B cell (primary cell): ENCODE measurements around the gene RPS21. TPM values are rescaled to one million over a fixed set of nuclear protein-coding genes. Genes with fewer than 3 reads are reported as not detected.

Experiments
- ATAC-seq: fragments of 200-7000 bp; cut with Tn5 transposase; one replicate; pipeline ENCODE4 v1.10.0; 2021; ENCODE audit warnings: low read depth, mild to moderate bottlenecking, moderate number of reproducible peaks, moderate library complexity
- CTCF ChIA-PET: fragments of 350-600 bp; sonication (Branson Sonifier 250); formaldehyde crosslinking; loops from one replicate; lab custom pipeline; 2021; ENCODE audit warnings: antibody characterized with exemption, inconsistent platforms; lab: Charles Lee
- POLR2A ChIA-PET: fragments of 350-600 bp; sonication (Branson Sonifier 250); formaldehyde crosslinking; loops from one replicate; lab custom pipeline; 2021; ENCODE audit warnings: antibody characterized with exemption; lab: Charles Lee
- DNase-seq: peaks from one replicate; pipeline ENCODE4 v3.0.0; 2013
- H2AFZ ChIP-seq: 2 replicates; pipeline ENCODE4 v1.6.1; 2012; ENCODE audit warnings: mild to moderate bottlenecking, low read depth, low read length; ENCODE audit not compliant: insufficient read depth, poor library complexity, severe bottlenecking
- H3K27ac ChIP-seq, 2 donors: 1 replicate in 1 of 2; 2 replicates in 1 of 2; pipeline ENCODE4 v1.5.1; 2012 to 2013; ENCODE audit warnings: low read length in 2 of 2, mild to moderate bottlenecking in 2 of 2, moderate library complexity in 1 of 2
- H3K27me3 ChIP-seq, 4 experiments: fragments of 200-600 bp in 1 of 4; sonication (generic) in 1 of 4; replicated peaks in 1 of 4; 1 replicate in 2 of 4; 2 replicates in 2 of 4; pipeline versions ENCODE4 v1.6.1 to v1.7.0; 2013 to 2016; ENCODE audit warnings: low read length in 3 of 4, mild to moderate bottlenecking in 2 of 4, mixed read lengths in 1 of 4, moderate library complexity in 1 of 4; ENCODE audit not compliant: insufficient read depth in 4 of 4, control insufficient read depth in 3 of 4; ENCODE audit errors: control extremely low read depth in 1 of 4
- H3K36me3 ChIP-seq, 2 experiments: replicated peaks in 1 of 2; 1 replicate in 1 of 2; 2 replicates in 1 of 2; pipeline versions ENCODE4 v1.6.1 to v1.7.1; 2013; ENCODE audit warnings: low read length in 1 of 2; ENCODE audit not compliant: insufficient read depth in 2 of 2, control insufficient read depth in 1 of 2; ENCODE audit errors: control extremely low read depth in 1 of 2, extremely low read depth in 1 of 2
- H3K4me1 ChIP-seq, 2 donors: fragments of 200-600 bp in 1 of 2; sonication (generic) in 1 of 2; 1 replicate in 1 of 2; 2 replicates in 1 of 2; pipeline versions ENCODE4 v1.5.1 to v1.6.1; 2013 to 2017; ENCODE audit warnings: low read length in 2 of 2; ENCODE audit not compliant: control insufficient read depth in 2 of 2, insufficient read depth in 2 of 2
- H3K4me2 ChIP-seq: replicated peaks from 2 replicates; pipeline ENCODE3; 2012; ENCODE audit warnings: mild to moderate bottlenecking, low read depth, low read length; ENCODE audit not compliant: poor library complexity, severe bottlenecking
- H3K4me3 ChIP-seq, 5 experiments: fragments of 200-600 bp in 1 of 5; sonication (generic) in 1 of 5; 1 replicate in 3 of 5; 2 replicates in 2 of 5; pipeline versions ENCODE4 v1.5.1 to v1.7.0; 2011 to 2016; ENCODE audit warnings: low read length in 4 of 5, mild to moderate bottlenecking in 4 of 5, low read depth in 2 of 5, control low read depth in 1 of 5, moderate library complexity in 1 of 5; ENCODE audit not compliant: insufficient read depth in 1 of 5; ENCODE audit errors: control extremely low read depth in 1 of 5, extremely low read depth in 1 of 5
- H3K79me2 ChIP-seq: fragments of 200-600 bp; sonication (generic); one replicate; pipeline ENCODE4 v1.6.0; 2016; ENCODE audit warnings: low read length; ENCODE audit not compliant: control insufficient read depth, insufficient read depth
- H3K9ac ChIP-seq: fragments of 200-600 bp; sonication (generic); 2 replicates; pipeline ENCODE4 v1.6.1; 2017; ENCODE audit warnings: mild to moderate bottlenecking, low read length, moderate library complexity
- H3K9me3 ChIP-seq, 3 donors: one replicate each; pipeline versions ENCODE4 v1.6.1 to v1.7.1; 2013; ENCODE audit warnings: low read length in 2 of 3; ENCODE audit not compliant: control insufficient read depth in 2 of 3, insufficient read depth in 1 of 3; ENCODE audit errors: control extremely low read depth in 1 of 3
- H4K20me1 ChIP-seq: 2 replicates; pipeline ENCODE4 v1.6.0; 2012; ENCODE audit warnings: mild to moderate bottlenecking, low read length; ENCODE audit not compliant: insufficient read depth, control insufficient read depth, poor library complexity, severe bottlenecking
- H3K27ac Mint-ChIP-seq: one replicate; pipeline ENCODE4 v1.8.0; 2021; ENCODE audit warnings: mixed read lengths
- H3K27me3 Mint-ChIP-seq: one replicate; pipeline ENCODE4 v1.8.0; 2021; ENCODE audit warnings: mixed read lengths
- H3K4me1 Mint-ChIP-seq: one replicate; pipeline ENCODE4 v1.8.0; 2021; ENCODE audit warnings: mixed read lengths
- H3K4me3 Mint-ChIP-seq: one replicate; pipeline ENCODE4 v1.8.0; 2021; ENCODE audit warnings: mixed read lengths
- H3K9me3 Mint-ChIP-seq: one replicate; pipeline ENCODE4 v1.8.0; 2022; ENCODE audit warnings: mixed read lengths; ENCODE audit not compliant: insufficient read depth
- EZH2 ChIP-seq: IDR thresholded peaks from 2 replicates; pipeline ENCODE4 v1.6.1; 2012; ENCODE audit warnings: borderline replicate concordance, low read depth, mild to moderate bottlenecking, moderate library complexity, low read length; ENCODE audit not compliant: insufficient read depth, poor library complexity, severe bottlenecking
- WGBS: methylation state at CpG from one replicate; pipeline ENCODE4 v1.1.5; 2013; ENCODE audit warnings: missing lambda C conversion rate; ENCODE audit not compliant: insufficient coverage; 5-methylcytosine and 5-hydroxymethylcytosine counted together
- intact Hi-C: fragments of 100-400 bp; cut with micrococcal nuclease; formaldehyde crosslinking; loops from one replicate; pipeline ENCODE4 v1.10.0; 2022
- polyA plus RNA-seq: library from polyadenylated mRNA; depleted of rRNA; stranded (reverse); fragments of >200 nt; gene quantifications from 2 replicates; pipeline ENCODE4 v1.2.3, GENCODE V29; 2012
- total RNA-seq, 2 donors: library from RNA; stranded (reverse); fragments of 120-200 nt in 1 of 2; gene quantifications; 1 replicate in 1 of 2; 2 replicates in 1 of 2; pipeline versions ENCODE4 v1.2.3 to v1.2.4, GENCODE V29; 2013 to 2022
- TF ChIP-seq, protein P1 (sequence below): fragments of 200-600 bp; IDR thresholded peaks from one replicate; pipeline ENCODE4 v1.8.0; 2022; ENCODE audit warnings: antibody characterized with exemption, mild to moderate bottlenecking

The RPS21 gene
- total and polyA plus RNA-seq, 2 donors (not counting 1 experiment from before 2014, with no cell fraction given) = 2,653 to 9,603 TPM

GRCh38 chr20:62436692-62437091 lies 49.8 kb downstream of the RPS21 start:
- Histone ChIP-seq H4K20me1 (no peaks in the 10 kb centered on the region), H2AFZ (no peak overlapping the region), H3K4me2 (no peak overlapping the region), H3K79me2 (no peaks in the 10 kb centered on the region), H3K36me3 (no peaks in the 10 kb centered on the region), H3K9me3 (peaks cover 0 to 3% (median 0%) of the 10 kb centered on the region in 3 donors), H3K27ac (no peak overlapping the region), H3K9ac (no peak overlapping the region), H3K4me3 (no peak overlapping the region), H3K4me1 (peaks cover 0 to 3% of the 10 kb centered on the region in 2 donors), H3K27me3 (peaks cover 0 to 18% (median 0%) of the 10 kb centered on the region in 4 experiments)
- peaks cover 2% of the 10 kb centered on the region for H3K4me1 Mint-ChIP-seq
- H3K27me3 Mint-ChIP-seq = peaks cover 32% of the 10 kb centered on the region
- no peaks in the 10 kb centered on the region for H3K9me3 Mint-ChIP-seq
- intact Hi-C loops = no loop called here
- TF ChIP-seq EZH2 = no peak
- TF ChIP-seq, protein P1, sequence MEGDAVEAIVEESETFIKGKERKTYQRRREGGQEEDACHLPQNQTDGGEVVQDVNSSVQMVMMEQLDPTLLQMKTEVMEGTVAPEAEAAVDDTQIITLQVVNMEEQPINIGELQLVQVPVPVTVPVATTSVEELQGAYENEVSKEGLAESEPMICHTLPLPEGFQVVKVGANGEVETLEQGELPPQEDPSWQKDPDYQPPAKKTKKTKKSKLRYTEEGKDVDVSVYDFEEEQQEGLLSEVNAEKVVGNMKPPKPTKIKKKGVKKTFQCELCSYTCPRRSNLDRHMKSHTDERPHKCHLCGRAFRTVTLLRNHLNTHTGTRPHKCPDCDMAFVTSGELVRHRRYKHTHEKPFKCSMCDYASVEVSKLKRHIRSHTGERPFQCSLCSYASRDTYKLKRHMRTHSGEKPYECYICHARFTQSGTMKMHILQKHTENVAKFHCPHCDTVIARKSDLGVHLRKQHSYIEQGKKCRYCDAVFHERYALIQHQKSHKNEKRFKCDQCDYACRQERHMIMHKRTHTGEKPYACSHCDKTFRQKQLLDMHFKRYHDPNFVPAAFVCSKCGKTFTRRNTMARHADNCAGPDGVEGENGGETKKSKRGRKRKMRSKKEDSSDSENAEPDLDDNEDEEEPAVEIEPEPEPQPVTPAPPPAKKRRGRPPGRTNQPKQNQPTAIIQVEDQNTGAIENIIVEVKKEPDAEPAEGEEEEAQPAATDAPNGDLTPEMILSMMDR = no peak
- ChIA-PET POLR2A (no interaction called here), CTCF (no interaction called here)
- ATAC-seq (no peak), DNase-seq (no peak)
- H3K4me3 Mint-ChIP-seq = no peak overlapping the region
- WGBS = 87% methylated on average over 3 of the region's 3 CpGs
- H3K27ac Mint-ChIP-seq = no peak overlapping the region

- ATAC-seq (no peak), DNase-seq (no peak)
- Mint-ChIP-seq H3K9me3 (no peaks in the 10 kb centered on the region), H3K27ac (no peak overlapping the region), H3K27me3 (peaks cover 32% of the 10 kb centered on the region), H3K4me1 (peaks cover 2% of the 10 kb centered on the region), H3K4me3 (no peak overlapping the region)
- CTCF ChIA-PET = no interaction called here
- Histone ChIP-seq H3K36me3 (no peaks in the 10 kb centered on the region), H3K4me1 (peaks cover 0 to 3% of the 10 kb centered on the region in 2 donors), H3K9ac (no peak overlapping the region), H3K4me3 (no peak overlapping the region), H3K27me3 (peaks cover 0 to 18% (median 0%) of the 10 kb centered on the region in 4 experiments), H3K4me2 (no peak overlapping the region), H3K27ac (no peak overlapping the region), H3K79me2 (no peaks in the 10 kb centered on the region), H4K20me1 (no peaks in the 10 kb centered on the region), H2AFZ (no peak overlapping the region), H3K9me3 (peaks cover 0 to 3% (median 0%) of the 10 kb centered on the region in 3 donors)
- POLR2A ChIA-PET = no interaction called here
- TF ChIP-seq, protein P1 = no peak
- TF ChIP-seq EZH2 = no peak
- intact Hi-C loops = no loop called here
- WGBS = 73% methylated on average over 2 of the region's 12 CpGs
Measured at GRCh38 chr20:62437496-62437895, 50.6 kb downstream of the RPS21 start.
